Astrocyte (in vitro differentiated cells and primary cell): ENCODE results near the gene BBOX1. TPM values are rescaled to one million over a fixed set of nuclear protein-coding genes. Genes with fewer than 3 reads are reported as not detected.
"Not testable (repeated sequence)": the region's sequence is repeated elsewhere in the genome, so short reads cannot be mapped to it uniquely, and the experiment has no call there.

Experiments used
- DNase-seq: peaks from one replicate; pipeline ENCODE4 v3.0.0-alpha.2; 2010; ENCODE audit warnings: low read depth
- FAIRE-seq: peaks from 2 replicates; lab custom pipeline; 2011; peaks lifted over from hg19 to GRCh38; lab: Jason Lieb, UNC
- H2AFZ ChIP-seq: 2 replicates; pipeline ENCODE4 v1.6.0; 2012; ENCODE audit warnings: low read depth, low read length, inconsistent platforms
- H3K27ac ChIP-seq: 2 replicates; pipeline ENCODE4 v1.5.1; 2011; ENCODE audit warnings: low read depth, low read length, inconsistent platforms
- H3K27me3 ChIP-seq: 2 replicates; pipeline ENCODE4 v1.6.0; 2011; ENCODE audit warnings: low read length, inconsistent platforms; ENCODE audit not compliant: insufficient read depth
- H3K36me3 ChIP-seq: 2 replicates; pipeline ENCODE4 v1.5.1; 2011; ENCODE audit warnings: low read length, inconsistent platforms; ENCODE audit not compliant: insufficient read depth
- H3K4me1 ChIP-seq: 2 replicates; pipeline ENCODE4 v1.5.1; 2011; ENCODE audit warnings: low read length, inconsistent platforms; ENCODE audit not compliant: insufficient read depth
- H3K4me2 ChIP-seq: 2 replicates; pipeline ENCODE4 v1.6.0; 2012; ENCODE audit warnings: low read length, inconsistent platforms
- H3K4me3 ChIP-seq: 2 replicates; pipeline ENCODE4 v1.5.1; 2011; ENCODE audit warnings: low read depth, mild to moderate bottlenecking, low read length, inconsistent platforms; ENCODE audit not compliant: insufficient read depth
- H3K79me2 ChIP-seq: 2 replicates; pipeline ENCODE4 v1.6.0; 2012; ENCODE audit warnings: mild to moderate bottlenecking, low read length, inconsistent platforms; ENCODE audit not compliant: insufficient read depth
- H3K9ac ChIP-seq: 2 replicates; pipeline ENCODE4 v1.6.0; 2012; ENCODE audit warnings: mild to moderate bottlenecking, low read length, inconsistent platforms
- H3K9me3 ChIP-seq: 2 replicates; pipeline ENCODE4 v1.5.1; 2012; ENCODE audit warnings: low read depth, mild to moderate bottlenecking, low read length, inconsistent platforms; ENCODE audit not compliant: insufficient read depth
- H4K20me1 ChIP-seq: 2 replicates; pipeline ENCODE4 v1.6.0; 2012; ENCODE audit warnings: low read length, inconsistent platforms; ENCODE audit not compliant: insufficient read depth
- H3K27ac Mint-ChIP-seq: one replicate; pipeline ENCODE4 v1.8.0; 2021; ENCODE audit warnings: mild to moderate bottlenecking, mixed read lengths; ENCODE audit not compliant: unreplicated experiment
- H3K27me3 Mint-ChIP-seq: one replicate; pipeline ENCODE4 v1.8.0; 2021; ENCODE audit warnings: low read depth, mixed read lengths; ENCODE audit not compliant: unreplicated experiment
- H3K36me3 Mint-ChIP-seq: one replicate; pipeline ENCODE4 v1.8.0; 2021; ENCODE audit warnings: low read depth, mixed read lengths; ENCODE audit not compliant: unreplicated experiment
- H3K4me1 Mint-ChIP-seq: one replicate; pipeline ENCODE4 v1.8.0; 2021; ENCODE audit warnings: low read depth, mixed read lengths; ENCODE audit not compliant: unreplicated experiment
- H3K4me3 Mint-ChIP-seq: one replicate; pipeline ENCODE4 v1.8.0; 2021; ENCODE audit warnings: mild to moderate bottlenecking, moderate library complexity, mixed read lengths; ENCODE audit not compliant: unreplicated experiment
- H3K9me3 Mint-ChIP-seq: one replicate; pipeline ENCODE4 v1.8.0; 2021; ENCODE audit warnings: mild to moderate bottlenecking, mixed read lengths; ENCODE audit not compliant: unreplicated experiment
- EZH2 ChIP-seq: IDR thresholded peaks from 2 replicates; pipeline ENCODE4 v1.6.1; 2012; ENCODE audit warnings: mild to moderate bottlenecking, low read length, inconsistent platforms; ENCODE audit not compliant: insufficient read depth
- total RNA-seq: library from RNA; stranded (reverse); gene quantifications from 2 replicates; pipeline ENCODE4 v1.2.1, GENCODE V29; 2021
- TF ChIP-seq, protein P1 (sequence below): IDR thresholded peaks from 2 replicates; pipeline ENCODE4 v1.5.1; 2011; ENCODE audit warnings: low read depth, mild to moderate bottlenecking, inconsistent platforms, low read length, moderate library complexity; ENCODE audit not compliant: insufficient read depth

The BBOX1 gene
- total RNA-seq, 1 donor from 2014 or later: 0.39 TPM

- Mint-ChIP-seq H3K4me1 (peaks cover 28% of the 10 kb centered on the region), H3K4me3 (no peak overlapping the region), H3K27me3 (no peaks in the 10 kb centered on the region), H3K9me3 (peaks cover 10% of the 10 kb centered on the region), H3K27ac (peak overlapping the region; percentile 20), H3K36me3 (no peaks in the 10 kb centered on the region)
- Histone ChIP-seq H3K4me1 (no peaks in the 10 kb centered on the region), H3K36me3 (no peaks in the 10 kb centered on the region), H3K79me2 (no peaks in the 10 kb centered on the region), H3K9ac (no peak overlapping the region), H3K27me3 (no peaks in the 10 kb centered on the region), H3K9me3 (no peaks in the 10 kb centered on the region), H2AFZ (no peak overlapping the region), H3K4me3 (no peak overlapping the region), H3K27ac (no peak overlapping the region), H3K4me2 (no peak overlapping the region), H4K20me1 (no peaks in the 10 kb centered on the region)
- DNase-seq (peak; percentile 45), FAIRE-seq (no peak)
- no peak for TF ChIP-seq EZH2
- TF ChIP-seq, protein P1, sequence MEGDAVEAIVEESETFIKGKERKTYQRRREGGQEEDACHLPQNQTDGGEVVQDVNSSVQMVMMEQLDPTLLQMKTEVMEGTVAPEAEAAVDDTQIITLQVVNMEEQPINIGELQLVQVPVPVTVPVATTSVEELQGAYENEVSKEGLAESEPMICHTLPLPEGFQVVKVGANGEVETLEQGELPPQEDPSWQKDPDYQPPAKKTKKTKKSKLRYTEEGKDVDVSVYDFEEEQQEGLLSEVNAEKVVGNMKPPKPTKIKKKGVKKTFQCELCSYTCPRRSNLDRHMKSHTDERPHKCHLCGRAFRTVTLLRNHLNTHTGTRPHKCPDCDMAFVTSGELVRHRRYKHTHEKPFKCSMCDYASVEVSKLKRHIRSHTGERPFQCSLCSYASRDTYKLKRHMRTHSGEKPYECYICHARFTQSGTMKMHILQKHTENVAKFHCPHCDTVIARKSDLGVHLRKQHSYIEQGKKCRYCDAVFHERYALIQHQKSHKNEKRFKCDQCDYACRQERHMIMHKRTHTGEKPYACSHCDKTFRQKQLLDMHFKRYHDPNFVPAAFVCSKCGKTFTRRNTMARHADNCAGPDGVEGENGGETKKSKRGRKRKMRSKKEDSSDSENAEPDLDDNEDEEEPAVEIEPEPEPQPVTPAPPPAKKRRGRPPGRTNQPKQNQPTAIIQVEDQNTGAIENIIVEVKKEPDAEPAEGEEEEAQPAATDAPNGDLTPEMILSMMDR: no peak
Measured at GRCh38 chr11:27087432-27087831, 46.8 kb downstream of the BBOX1 start.

DNA sequence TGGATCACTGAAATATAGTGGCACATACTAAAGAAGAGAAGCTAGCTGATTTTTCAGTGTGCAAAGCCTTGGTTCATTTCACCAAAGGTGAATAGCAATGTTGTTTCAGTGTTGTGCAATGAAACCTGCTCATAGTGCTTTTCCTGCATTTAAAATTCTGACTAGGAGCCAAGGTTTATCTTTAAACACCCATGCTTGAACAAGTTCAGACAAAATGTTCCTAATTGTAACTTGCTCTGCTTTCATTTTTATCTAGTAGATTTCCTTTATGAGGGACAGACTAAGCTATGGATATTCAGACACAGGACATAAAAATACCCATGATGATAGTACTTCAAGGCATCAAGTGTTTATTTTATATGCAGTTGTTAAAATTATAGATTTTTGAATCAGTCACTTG lies 47.7 kb downstream of the BBOX1 start:
- no peak overlapping the region for H3K9ac ChIP-seq
- H3K36me3 Mint-ChIP-seq: no peaks in the 10 kb centered on the region
- no peak for FAIRE-seq
- H3K36me3 ChIP-seq: no peaks in the 10 kb centered on the region
- H2AFZ ChIP-seq: no peak overlapping the region
- TF ChIP-seq, protein P1: no peak
- no peak for TF ChIP-seq EZH2
- no peaks in the 10 kb centered on the region for H3K4me1 ChIP-seq
- H3K27me3 ChIP-seq: no peaks in the 10 kb centered on the region
- no peaks in the 10 kb centered on the region for H3K79me2 ChIP-seq
- no peak overlapping the region for H3K27ac ChIP-seq
- peaks cover 28% of the 10 kb centered on the region for H3K4me1 Mint-ChIP-seq
- H4K20me1 ChIP-seq: no peaks in the 10 kb centered on the region
- no peaks in the 10 kb centered on the region for H3K9me3 ChIP-seq
- H3K4me2 ChIP-seq: no peak overlapping the region
- no peaks in the 10 kb centered on the region for H3K27me3 Mint-ChIP-seq
- no peak overlapping the region for H3K4me3 Mint-ChIP-seq
- DNase-seq: peak; percentile 17
- peaks cover 10% of the 10 kb centered on the region for H3K9me3 Mint-ChIP-seq
- no peak overlapping the region for H3K4me3 ChIP-seq
- H3K27ac Mint-ChIP-seq: no peak overlapping the region

- Histone ChIP-seq H3K36me3 (no peaks in the 10 kb centered on the region), H4K20me1 (no peaks in the 10 kb centered on the region), H2AFZ (no peak overlapping the region), H3K27me3 (no peaks in the 10 kb centered on the region), H3K9ac (no peak overlapping the region), H3K4me2 (no peak overlapping the region), H3K27ac (no peak overlapping the region), H3K79me2 (no peaks in the 10 kb centered on the region), H3K4me1 (no peaks in the 10 kb centered on the region), H3K9me3 (no peaks in the 10 kb centered on the region), H3K4me3 (no peak overlapping the region)
- Mint-ChIP-seq H3K27ac (no peak overlapping the region), H3K4me3 (no peak overlapping the region), H3K4me1 (peaks cover 21% of the 10 kb centered on the region), H3K9me3 (peaks cover 10% of the 10 kb centered on the region), H3K36me3 (no peaks in the 10 kb centered on the region), H3K27me3 (no peaks in the 10 kb centered on the region)
- TF ChIP-seq, protein P1: no peak
- no peak for TF ChIP-seq EZH2
- FAIRE-seq (peak; percentile 56), DNase-seq (no peak)
Measured at GRCh38 chr11:27089746-27090145, 49.1 kb downstream of the BBOX1 start.

GRCh38 chr11:27090357-27090948 lies 49.8 kb downstream of the BBOX1 start:
- H3K9me3 Mint-ChIP-seq: peaks cover 10% of the 10 kb centered on the region
- H3K36me3 ChIP-seq, H4K20me1 ChIP-seq, H3K79me2 ChIP-seq, DNase-seq, H3K9me3 ChIP-seq, H3K27me3 ChIP-seq, H3K27ac Mint-ChIP-seq, H2AFZ ChIP-seq, H3K4me2 ChIP-seq, H3K4me3 Mint-ChIP-seq, H3K4me1 ChIP-seq, H3K36me3 Mint-ChIP-seq, H3K27ac ChIP-seq, H3K9ac ChIP-seq, FAIRE-seq, H3K4me3 ChIP-seq, H3K27me3 Mint-ChIP-seq: not testable (repeated sequence)
- H3K4me1 Mint-ChIP-seq: peaks cover 14% of the 10 kb centered on the region
